Erythroblast (primary cell): ENCODE data around the gene BET1.

Source experiments
- GATA1 ChIP-seq: IDR thresholded peaks from 2 replicates; pipeline ENCODE4 v1.6.1; 2011; ENCODE audit warnings: low read depth, mild to moderate bottlenecking, control low read depth, low read length, moderate library complexity
- POLR2A ChIP-seq: IDR thresholded peaks from 2 replicates; pipeline ENCODE4 v1.6.1; 2011; ENCODE audit warnings: mild to moderate bottlenecking, low read length

GRCh38 chr7:94031865-94032264 is 27.7 kb upstream of the BET1 start:
- no peak for TF ChIP-seq POLR2A
- no peak for TF ChIP-seq GATA1
